Fibroblast of the aortic adventitia (primary cell): ENCODE measurements around the gene HAO2. TPM values are rescaled to one million over a fixed set of nuclear protein-coding genes. Genes with fewer than 3 reads are reported as not detected.

Experiments used
- DNase-seq: peaks from one replicate; pipeline ENCODE4 v3.0.0-alpha.2; 2010; ENCODE audit warnings: low read depth
- H3K4me3 ChIP-seq: 2 replicates; pipeline ENCODE4 v1.5.1; 2011; ENCODE audit warnings: low read depth, mild to moderate bottlenecking, control low read depth, low read length, moderate library complexity
- CTCF ChIP-seq: IDR thresholded peaks from 2 replicates; pipeline ENCODE4 v1.5.1; 2011; ENCODE audit warnings: mild to moderate bottlenecking, low read length, control low read depth, inconsistent platforms; ENCODE audit not compliant: insufficient read depth
- total RNA-seq: library from RNA; depleted of rRNA; stranded (reverse); fragments of >200 nt; gene quantifications from 2 replicates; pipeline ENCODE4 v1.2.3, GENCODE V29; 2012; ENCODE audit warnings: low replicate concordance

HAO2 gene
- total RNA-seq, 1 donor = not detected

DNA sequence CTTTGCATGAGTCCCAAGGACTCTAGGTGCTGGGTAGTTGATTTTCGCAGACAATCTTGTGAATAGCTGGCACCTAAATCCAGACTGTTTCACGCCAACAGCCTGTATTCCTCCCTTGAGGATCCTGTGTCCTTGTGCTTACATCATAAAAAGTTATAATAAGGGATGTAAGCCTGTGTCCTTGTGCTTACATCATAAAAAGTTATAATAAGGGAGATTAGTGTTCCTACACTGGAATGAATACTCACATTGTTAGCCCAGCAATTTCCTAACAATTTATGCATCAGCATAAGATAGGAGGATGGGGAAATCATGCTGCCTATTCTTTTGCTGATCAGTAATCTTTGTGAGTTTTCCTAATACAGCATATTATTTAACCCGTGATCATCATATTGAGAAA lies 42.4 kb downstream of the HAO2 start:
- TF ChIP-seq CTCF = no peak
- DNase-seq = peak; percentile 1
- no peak overlapping the region for H3K4me3 ChIP-seq

- no peak for TF ChIP-seq CTCF
- no peak for DNase-seq
- no peak within 1 kb of the TSS for H3K4me3 ChIP-seq
Measured at GRCh38 chr1:119414950-119415349, 46.4 kb downstream of the HAO2 start, which contains the start of gene HSD3B2. Gene HSD3B2 (plus strand): TSS chr1:119415150. CDS start chr1:119415420, 270 bp downstream.

- no peak overlapping the region for H3K4me3 ChIP-seq
- no peak for TF ChIP-seq CTCF
- DNase-seq = no peak
Measured at GRCh38 chr1:119416006-119416640, 47.5 kb downstream of the HAO2 start.

GRCh38 chr1:119419109-119419508 lies 50.5 kb downstream of the HAO2 start:
- TF ChIP-seq CTCF = no peak
- no peak for DNase-seq
- no peak overlapping the region for H3K4me3 ChIP-seq

DNA sequence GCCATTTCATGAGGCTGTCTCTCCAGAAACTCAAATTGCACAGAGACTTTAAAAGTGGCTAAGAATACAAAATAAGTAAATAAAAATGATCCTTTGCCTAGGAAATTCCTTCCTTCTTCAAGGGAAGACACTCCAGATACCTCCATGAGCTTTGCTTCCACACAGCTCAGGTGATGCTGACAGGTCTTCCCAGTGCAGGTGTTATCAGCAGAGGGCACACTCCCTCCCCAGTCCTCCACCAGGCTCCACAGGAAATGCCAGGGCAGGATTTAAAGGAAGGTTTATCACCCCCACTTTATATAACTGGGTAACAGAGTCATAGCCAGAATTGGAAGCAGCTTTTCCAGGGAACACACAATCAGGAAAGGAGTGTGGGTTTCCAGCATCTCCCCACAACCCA lies 52.1 kb downstream of the HAO2 start:
- no peak overlapping the region for H3K4me3 ChIP-seq
- DNase-seq = no peak
- no peak for TF ChIP-seq CTCF

GRCh38 chr1:119422631-119423030 lies 54.0 kb downstream of the HAO2 start:
- TF ChIP-seq CTCF = no peak
- no peak for DNase-seq
- no peak overlapping the region for H3K4me3 ChIP-seq

- DNase-seq = no peak
Measured at GRCh38 chr1:119428991-119429390, 60.4 kb downstream of the HAO2 start.

More at GRCh38 chr1:119428991-119429390, 60.4 kb downstream of the HAO2 start:
- no peak for TF ChIP-seq CTCF
- no peak overlapping the region for H3K4me3 ChIP-seq
